PC-9 (cell line): ENCODE results near the gene KLHDC7B.

ENCODE experiments used
- EZH2 ChIP-seq: fragments of 200-600 bp; sonication (generic); IDR thresholded peaks from 2 replicates; pipeline ENCODE4 v1.8.0; 2017; ENCODE audit warnings: antibody characterized with exemption, low read depth
- TF ChIP-seq, protein P1 (sequence below): fragments of 200-600 bp; sonication (generic); conservative IDR thresholded peaks from 2 replicates; pipeline ENCODE4 v1.6.1; 2017; ENCODE audit warnings: mixed run types, antibody characterized with exemption, mild to moderate bottlenecking, moderate library complexity

- TF ChIP-seq, protein P1, sequence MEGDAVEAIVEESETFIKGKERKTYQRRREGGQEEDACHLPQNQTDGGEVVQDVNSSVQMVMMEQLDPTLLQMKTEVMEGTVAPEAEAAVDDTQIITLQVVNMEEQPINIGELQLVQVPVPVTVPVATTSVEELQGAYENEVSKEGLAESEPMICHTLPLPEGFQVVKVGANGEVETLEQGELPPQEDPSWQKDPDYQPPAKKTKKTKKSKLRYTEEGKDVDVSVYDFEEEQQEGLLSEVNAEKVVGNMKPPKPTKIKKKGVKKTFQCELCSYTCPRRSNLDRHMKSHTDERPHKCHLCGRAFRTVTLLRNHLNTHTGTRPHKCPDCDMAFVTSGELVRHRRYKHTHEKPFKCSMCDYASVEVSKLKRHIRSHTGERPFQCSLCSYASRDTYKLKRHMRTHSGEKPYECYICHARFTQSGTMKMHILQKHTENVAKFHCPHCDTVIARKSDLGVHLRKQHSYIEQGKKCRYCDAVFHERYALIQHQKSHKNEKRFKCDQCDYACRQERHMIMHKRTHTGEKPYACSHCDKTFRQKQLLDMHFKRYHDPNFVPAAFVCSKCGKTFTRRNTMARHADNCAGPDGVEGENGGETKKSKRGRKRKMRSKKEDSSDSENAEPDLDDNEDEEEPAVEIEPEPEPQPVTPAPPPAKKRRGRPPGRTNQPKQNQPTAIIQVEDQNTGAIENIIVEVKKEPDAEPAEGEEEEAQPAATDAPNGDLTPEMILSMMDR: no peak
- no peak for TF ChIP-seq EZH2
Measured at GRCh38 chr22:50550395-50550794, 4.7 kb downstream of the KLHDC7B start.
